GM19438 (cell line): ENCODE results near the gene RAB10.
"Not testable (repeated sequence)": the region's sequence is repeated elsewhere in the genome, so short reads cannot be mapped to it uniquely, and the experiment has no call there.

Experiments used
- ATAC-seq: cut with Tn5 transposase; IDR thresholded peaks from one replicate; pipeline ENCODE4 v1.9.1; 2021; ENCODE audit warnings: low read depth; ENCODE audit not compliant: unreplicated experiment

The RAB10 gene

GRCh38 chr2:26013668-26014067 lies 20.2 kb upstream of the RAB10 start:
- ATAC-seq: no peak

- ATAC-seq: no peak
Measured at GRCh38 chr2:26016012-26016705, 17.7 kb upstream of the RAB10 start.

- not testable (repeated sequence) for ATAC-seq
Measured at GRCh38 chr2:26016706-26017045, 17.2 kb upstream of the RAB10 start.

DNA sequence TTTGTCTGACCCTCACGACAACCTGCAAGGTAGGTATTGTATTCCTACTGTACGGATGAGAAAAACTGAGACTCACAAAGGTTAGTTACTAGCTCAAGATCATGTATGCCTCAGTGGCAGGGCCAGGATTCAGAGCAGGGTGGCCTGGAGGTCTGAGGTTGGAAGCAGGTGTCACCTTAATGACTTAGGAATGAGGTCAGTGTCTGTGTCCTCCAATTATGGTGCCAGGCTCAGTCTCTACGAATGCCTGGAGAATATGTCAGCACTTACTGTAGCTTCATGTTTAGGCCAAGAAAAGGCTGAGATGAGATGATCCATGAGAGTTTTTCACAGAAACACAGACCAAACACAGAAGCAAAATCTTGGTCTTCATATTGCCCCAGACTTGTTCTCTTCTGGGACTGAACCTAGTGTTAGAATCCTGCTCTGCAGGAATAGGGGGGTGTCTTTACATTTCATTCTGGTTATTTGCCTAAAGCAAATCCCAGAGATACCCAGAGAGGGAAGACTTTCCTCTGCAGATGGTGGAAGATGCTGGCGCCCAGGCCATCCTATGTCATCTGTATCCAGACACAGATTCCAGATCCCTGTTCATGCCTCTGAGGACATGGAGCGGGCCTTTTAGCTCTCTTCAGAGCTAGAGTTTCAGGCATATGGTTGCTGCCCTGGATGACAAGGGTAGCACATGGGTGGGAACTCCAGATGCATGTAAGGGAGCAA lies 16.3 kb upstream of the RAB10 start:
- no peak for ATAC-seq

DNA sequence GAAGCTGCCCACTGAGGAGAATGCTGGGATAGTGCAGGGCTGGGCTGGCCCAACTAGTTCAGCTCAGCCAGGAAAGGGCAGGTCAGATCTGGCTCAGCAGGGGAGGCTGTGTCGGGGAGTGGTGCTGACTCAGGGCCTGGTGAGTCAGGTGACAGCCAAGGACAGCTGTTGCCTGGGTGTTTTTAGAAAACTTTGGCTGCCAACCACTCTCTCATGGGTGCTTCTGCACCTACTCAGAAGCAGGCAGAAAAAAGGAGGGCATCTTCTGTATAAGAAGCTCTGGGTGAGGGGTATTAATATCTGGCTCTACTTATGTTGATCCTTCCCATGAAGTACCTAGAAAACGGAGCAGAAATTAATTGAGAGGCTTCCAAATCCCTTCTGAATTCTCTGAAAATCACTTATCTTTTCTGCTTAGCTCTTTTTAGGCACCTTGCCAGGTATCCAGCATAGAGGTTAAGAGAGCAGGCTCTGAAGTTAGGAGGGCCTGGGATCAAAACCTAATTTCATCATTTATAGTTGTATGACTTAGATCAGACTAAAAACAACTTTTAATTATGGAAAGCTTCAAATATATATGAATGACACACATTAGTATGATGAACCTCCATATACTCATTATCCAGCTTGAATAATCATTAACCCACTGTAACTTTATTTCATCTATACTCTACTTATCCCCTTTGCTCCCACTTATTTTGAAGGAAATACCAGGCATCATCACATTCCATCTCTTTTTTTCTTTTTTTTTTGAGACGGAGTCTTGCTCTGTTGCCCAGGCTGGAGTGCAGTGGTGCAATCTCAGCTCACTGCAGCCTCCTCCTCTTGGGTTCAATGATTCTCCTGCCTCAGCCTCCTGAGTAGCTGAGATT lies 15.5 kb upstream of the RAB10 start:
- ATAC-seq: no peak

- ATAC-seq: no peak
Measured at GRCh38 chr2:26020231-26020640, 13.6 kb upstream of the RAB10 start.

DNA sequence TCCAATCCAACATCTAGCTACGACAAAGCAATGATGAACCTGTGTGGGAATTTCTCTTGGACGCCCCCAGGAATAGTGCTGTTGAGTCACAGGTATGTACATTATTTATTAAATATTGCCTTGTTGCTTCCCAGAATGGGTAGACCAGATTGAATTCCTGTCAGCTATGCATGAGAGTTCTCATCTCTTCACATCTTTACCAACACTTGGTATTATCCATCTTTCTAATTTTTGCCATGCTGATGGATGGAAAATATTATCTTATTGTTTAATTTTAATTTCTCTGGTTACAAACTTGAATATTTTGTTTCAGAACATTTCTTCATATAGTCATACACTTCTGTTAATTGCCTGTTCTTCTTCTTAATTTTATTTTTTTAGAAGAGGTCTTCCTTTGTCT lies 9.6 kb upstream of the RAB10 start:
- no peak for ATAC-seq

DNA sequence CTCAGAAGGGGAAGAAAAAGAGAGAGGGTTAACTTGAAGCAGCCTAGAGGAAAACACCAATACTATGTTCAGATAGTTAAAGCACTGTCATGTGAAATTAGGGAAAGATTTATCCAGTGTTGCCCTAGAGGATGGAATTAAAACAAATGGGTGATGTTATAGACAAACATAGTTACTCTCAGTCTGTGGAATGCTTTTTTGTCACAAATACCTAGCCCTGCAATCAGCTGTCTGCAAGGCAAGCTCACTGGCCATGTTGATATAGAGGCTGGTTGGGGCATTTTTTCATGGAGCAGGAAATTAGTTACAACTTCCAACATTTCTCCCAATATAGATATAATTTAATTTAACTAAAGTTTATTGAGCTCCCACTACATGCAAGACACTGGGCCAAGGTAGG lies 8.4 kb upstream of the RAB10 start:
- ATAC-seq: no peak

DNA sequence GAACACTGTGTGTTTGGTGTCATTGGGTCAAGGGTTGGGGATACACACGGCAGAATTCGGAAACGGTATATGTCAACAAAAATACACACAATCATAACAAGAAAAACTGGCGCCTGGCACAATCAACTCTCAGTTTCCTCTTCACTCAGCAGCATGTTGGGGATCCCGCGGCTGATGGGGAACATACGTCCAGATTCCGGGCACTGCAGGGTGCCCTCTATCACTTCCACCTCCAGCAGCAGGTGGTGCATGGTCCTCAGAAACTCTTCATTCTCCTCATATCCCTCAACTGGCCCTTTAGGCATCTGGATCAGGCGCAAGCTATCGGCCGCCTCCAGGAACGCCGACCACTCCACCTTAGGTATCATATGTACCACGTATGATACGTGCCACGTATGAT lies 5.8 kb upstream of the RAB10 start:
- ATAC-seq: not testable (repeated sequence)

DNA sequence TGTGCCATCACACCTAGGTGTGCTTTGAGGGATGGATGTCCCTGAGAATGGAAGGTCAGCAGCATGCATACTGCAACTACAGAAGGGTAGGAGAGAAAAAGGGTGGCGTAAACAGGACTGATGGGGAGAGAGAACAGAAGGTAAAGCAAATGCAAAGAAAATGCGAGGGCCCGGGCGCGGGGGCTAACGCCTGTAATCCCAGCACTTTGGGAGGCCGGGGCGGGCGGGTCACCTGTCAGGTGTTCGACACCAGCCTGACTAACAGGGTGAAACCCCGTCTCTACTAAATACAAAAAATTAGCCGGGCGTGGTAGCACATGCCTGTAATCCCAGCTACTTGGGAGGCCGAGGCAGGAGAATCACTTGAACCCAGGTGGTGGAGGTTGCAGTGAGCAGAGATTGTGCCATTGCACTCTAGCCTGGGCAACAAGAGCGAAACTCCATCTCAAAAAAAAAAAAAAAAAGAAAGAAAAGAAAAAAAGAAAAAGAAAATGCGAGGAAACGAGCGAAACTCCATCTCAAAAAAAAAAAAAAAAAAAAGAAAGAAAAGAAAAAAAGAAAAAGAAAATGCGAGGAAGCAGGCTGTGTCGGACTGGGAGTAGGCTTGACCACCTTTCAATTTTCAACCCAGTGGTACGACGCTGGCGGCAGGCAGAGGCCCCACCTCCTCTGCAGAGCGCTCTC lies 1.2 kb upstream of the RAB10 start:
- peak; percentile 28 for ATAC-seq

- peak; percentile 27 for ATAC-seq
Measured at GRCh38 chr2:26033270-26033817, 540 bp upstream of the RAB10 start.

DNA sequence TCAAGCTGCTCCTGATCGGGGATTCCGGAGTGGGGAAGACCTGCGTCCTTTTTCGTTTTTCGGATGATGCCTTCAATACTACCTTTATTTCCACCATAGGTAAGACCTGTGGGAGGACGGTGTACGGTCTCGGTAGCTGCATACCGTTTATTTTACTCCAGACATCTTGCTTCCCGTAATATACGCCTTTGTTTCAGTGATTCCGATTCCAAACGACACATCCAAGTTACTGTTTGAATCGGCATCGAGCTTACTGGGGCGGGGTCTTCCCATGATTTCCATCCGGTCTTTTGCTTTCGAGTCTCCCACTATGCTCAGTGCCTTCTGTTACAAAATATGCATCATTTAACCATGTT lies 731 bp downstream of the RAB10 start:
- no peak for ATAC-seq

DNA sequence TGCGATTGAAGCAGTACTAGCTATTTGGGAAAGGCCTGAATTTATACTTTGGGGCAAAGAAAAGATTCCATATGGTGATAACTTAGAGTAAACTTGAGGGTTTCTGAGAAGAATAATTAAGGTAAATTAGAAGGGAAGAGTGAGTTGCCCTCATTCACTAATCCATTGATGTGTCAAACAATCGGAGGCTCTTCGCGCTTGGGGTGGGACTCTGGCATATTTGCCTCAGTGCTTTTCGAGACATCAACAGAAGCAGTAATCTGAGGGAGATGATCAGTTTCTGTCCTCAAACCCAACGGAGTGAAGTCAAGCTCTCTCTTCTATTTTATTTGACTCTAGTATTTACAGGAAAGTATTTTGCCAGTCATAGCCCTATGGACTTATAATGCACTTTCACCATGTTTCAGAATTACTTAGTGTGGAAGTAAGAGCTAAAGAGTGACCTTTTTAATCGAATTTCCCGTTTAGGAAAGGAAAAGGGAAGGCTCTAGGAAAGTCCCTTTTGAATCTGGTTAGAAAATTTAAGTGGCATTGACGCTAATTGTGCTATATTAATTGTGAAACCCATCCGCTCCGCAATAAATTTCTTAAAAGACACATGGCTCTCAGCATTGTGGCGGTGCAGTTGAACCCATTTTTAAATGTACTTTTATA lies 1.3 kb downstream of the RAB10 start:
- ATAC-seq: no peak

DNA sequence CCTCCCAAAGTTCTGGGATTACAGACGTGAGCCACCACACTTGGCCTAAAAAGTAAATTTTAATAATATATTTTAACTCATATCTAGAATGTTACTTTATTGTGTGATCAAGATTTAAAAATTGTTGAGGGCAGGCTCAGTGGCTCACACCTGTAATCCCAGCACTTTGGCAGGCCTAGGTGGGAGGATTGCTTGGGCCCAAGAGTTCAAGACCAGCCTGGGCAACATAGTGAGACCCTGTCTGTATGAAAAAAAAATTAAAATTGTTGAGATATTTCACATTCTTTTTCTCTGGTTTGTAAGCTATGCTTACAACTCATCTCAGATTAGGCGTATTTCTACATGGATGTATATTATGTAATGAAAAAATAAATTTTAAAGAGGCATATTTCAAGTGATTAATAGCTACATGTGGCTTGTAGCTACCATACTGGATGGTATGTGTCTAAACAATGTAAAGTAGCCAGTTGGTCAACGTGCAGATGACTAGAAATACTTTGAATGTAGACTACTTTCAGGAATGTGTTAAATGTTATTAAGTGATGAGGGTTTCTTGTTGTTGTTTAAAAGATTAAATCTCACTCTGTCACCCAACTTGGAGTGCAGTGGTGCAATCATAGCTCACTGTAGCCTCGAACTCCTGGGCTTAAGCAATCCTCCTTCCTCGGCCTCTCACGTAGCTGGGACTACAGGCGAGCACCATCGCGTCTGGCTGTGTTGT lies 5.9 kb downstream of the RAB10 start:
- no peak for ATAC-seq

- no peak for ATAC-seq
Measured at GRCh38 chr2:26043109-26043508, 9.2 kb downstream of the RAB10 start.

DNA sequence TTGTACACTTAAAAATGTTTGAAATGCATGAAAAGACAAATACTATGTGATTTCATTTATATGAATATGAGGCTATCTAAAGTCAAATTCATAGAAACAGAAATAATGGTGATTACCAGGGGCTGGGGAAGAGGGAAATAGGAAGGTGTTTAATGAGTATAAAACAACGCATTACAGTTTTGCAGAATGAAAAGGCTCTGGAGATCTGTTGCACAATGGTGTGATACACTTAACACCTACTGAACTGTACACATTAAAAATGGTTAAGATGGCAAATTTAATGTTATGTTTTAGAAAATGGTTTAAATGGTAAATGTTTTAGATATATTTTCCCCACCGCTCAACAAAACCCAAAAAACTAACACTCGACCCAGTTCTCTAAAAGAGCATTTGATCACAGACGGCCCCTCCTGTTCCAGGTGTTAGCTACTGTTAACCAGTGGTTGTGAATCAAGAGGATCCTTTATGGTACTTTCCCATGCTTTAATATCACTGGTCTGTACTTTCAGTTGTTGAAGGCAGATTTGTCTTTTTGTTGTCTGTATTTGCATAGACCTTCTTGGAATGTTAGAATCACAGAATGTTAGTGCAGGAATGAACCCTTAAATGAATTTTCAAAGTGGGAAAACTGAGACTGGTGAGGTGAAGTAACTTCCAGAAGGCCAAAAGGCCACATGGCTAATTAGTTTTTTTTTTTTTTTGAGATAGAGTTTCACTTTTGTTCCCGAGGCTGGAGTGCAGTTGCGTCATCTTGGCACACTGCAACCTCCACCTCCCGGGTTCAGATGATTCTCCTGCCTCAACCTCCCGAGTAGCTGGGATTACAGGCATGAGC lies 10.2 kb downstream of the RAB10 start:
- ATAC-seq: no peak

DNA sequence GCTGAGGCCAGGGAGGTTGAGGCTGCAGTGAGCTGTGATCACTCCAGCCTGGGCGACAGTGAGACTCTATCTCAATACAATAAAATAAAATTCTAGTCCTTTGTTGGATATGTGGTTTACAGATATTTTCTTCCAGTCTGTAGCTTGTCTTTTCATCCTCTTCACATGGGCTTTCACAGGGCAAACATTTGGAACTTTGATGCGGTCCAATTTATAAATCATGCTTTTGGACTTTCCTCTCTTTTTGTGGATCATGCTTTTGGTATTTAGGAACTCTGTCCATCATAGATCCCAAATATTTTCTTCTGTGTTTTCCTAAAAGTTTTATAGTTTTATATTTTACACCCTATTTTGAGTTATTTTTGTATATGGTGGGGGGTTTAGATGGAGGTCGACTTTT lies 14.9 kb downstream of the RAB10 start:
- no peak for ATAC-seq

DNA sequence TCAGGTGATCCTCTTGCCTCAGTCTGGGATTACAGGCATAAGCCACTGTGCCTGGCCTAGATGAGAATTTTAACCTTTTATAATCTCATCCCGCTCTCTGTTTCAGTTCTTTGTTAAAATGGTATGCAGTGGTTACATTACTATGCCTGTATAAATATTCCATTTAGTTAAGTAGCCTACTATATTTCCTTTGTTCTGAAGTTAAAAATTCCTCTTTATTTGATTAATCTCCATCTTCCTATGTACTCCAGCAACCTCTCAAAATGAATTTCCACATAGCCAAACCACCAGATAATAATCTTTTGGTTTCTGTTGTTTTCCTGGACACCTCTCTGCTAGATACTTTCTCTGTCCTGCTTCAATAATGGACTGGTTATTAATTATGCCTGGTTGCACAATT lies 15.8 kb downstream of the RAB10 start:
- ATAC-seq: no peak

- no peak for ATAC-seq
Measured at GRCh38 chr2:26052740-26053139, 18.9 kb downstream of the RAB10 start.
